ENCODE data around the gene PLXNA4. TPM values are rescaled to one million over a fixed set of nuclear protein-coding genes. Genes with fewer than 3 reads are reported as not detected.

The PLXNA4 gene
- total RNA-seq, 1 experiment from 2014 or later = 0.11 TPM

GRCh38 chr7:132592231-132592920, 16.1 kb upstream of the PLXNA4 start:
- no peak for TF ChIP-seq EZH2 (IDR thresholded peaks at IDR 0.05; ENCODE audit: borderline replicate concordance, low read depth, low read length, poor library complexity, severe bottlenecking)
- TF ChIP-seq, protein P1, sequence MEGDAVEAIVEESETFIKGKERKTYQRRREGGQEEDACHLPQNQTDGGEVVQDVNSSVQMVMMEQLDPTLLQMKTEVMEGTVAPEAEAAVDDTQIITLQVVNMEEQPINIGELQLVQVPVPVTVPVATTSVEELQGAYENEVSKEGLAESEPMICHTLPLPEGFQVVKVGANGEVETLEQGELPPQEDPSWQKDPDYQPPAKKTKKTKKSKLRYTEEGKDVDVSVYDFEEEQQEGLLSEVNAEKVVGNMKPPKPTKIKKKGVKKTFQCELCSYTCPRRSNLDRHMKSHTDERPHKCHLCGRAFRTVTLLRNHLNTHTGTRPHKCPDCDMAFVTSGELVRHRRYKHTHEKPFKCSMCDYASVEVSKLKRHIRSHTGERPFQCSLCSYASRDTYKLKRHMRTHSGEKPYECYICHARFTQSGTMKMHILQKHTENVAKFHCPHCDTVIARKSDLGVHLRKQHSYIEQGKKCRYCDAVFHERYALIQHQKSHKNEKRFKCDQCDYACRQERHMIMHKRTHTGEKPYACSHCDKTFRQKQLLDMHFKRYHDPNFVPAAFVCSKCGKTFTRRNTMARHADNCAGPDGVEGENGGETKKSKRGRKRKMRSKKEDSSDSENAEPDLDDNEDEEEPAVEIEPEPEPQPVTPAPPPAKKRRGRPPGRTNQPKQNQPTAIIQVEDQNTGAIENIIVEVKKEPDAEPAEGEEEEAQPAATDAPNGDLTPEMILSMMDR (conservative IDR thresholded peaks at IDR 0.05; ENCODE audit: low read depth, low read length) = no peak
- CTCF ChIA-PET = no interaction called here
- BruUV-seq (replicated peaks) = no TSS peak
- no peak for DNase-seq (ENCODE audit: low spot score)
- no peak overlapping the region for H3K4me3 ChIP-seq (ENCODE audit: low read depth, low read length, poor library complexity, severe bottlenecking)
- H3K27me3 ChIP-seq (replicated peaks; ENCODE audit: insufficient read depth, low read depth, low read length, poor library complexity) = peaks cover 37% of the 10 kb centered on the region
- POLR2A ChIA-PET (ENCODE audit: low non-redundant PET) = no interaction called here
- H3K4me1 ChIP-seq (ENCODE audit: insufficient read depth, low read length, poor library complexity, severe bottlenecking) = no peaks in the 10 kb centered on the region
- H3K36me3 ChIP-seq (ENCODE audit: insufficient read depth, low read length, poor library complexity, severe bottlenecking) = no peaks in the 10 kb centered on the region
- H3K27ac ChIP-seq (ENCODE audit: low read depth, low read length, poor library complexity, severe bottlenecking) = no peak overlapping the region
- H3K9me3 ChIP-seq (ENCODE audit: low read depth, low read length, poor library complexity, severe bottlenecking) = no peaks in the 10 kb centered on the region
- intact Hi-C loops (cut with micrococcal nuclease; ENCODE audit: unreplicated experiment) = no loop called here

GRCh38 chr7:132590162-132590561, 13.9 kb upstream of the PLXNA4 start:
- no peaks in the 10 kb centered on the region for H3K9me3 ChIP-seq (ENCODE audit: low read depth, low read length, poor library complexity, severe bottlenecking)
- H3K4me3 ChIP-seq (ENCODE audit: low read depth, low read length, poor library complexity, severe bottlenecking) = no peak overlapping the region
- no peak overlapping the region for H3K27ac ChIP-seq (ENCODE audit: low read depth, low read length, poor library complexity, severe bottlenecking)
- H3K27me3 ChIP-seq (replicated peaks; ENCODE audit: insufficient read depth, low read depth, low read length, poor library complexity) = peaks cover 39% of the 10 kb centered on the region
- POLR2A ChIA-PET (ENCODE audit: low non-redundant PET) = no interaction called here
- TF ChIP-seq, protein P1 (conservative IDR thresholded peaks at IDR 0.05; ENCODE audit: low read depth, low read length) = no peak
- TF ChIP-seq EZH2 (IDR thresholded peaks at IDR 0.05; ENCODE audit: borderline replicate concordance, low read depth, low read length, poor library complexity, severe bottlenecking) = no peak
- H3K4me1 ChIP-seq (ENCODE audit: insufficient read depth, low read length, poor library complexity, severe bottlenecking) = no peaks in the 10 kb centered on the region
- CTCF ChIA-PET = no interaction called here
- no peak for DNase-seq (ENCODE audit: low spot score)
- H3K36me3 ChIP-seq (ENCODE audit: insufficient read depth, low read length, poor library complexity, severe bottlenecking) = no peaks in the 10 kb centered on the region
- no TSS peak for BruUV-seq (replicated peaks)
- intact Hi-C loops (cut with micrococcal nuclease; ENCODE audit: unreplicated experiment) = no loop called here

- H3K36me3 ChIP-seq (ENCODE audit: insufficient read depth, low read length, poor library complexity, severe bottlenecking) = no peaks in the 10 kb centered on the region
- no peaks in the 10 kb centered on the region for H3K9me3 ChIP-seq (ENCODE audit: low read depth, low read length, poor library complexity, severe bottlenecking)
- no peak overlapping the region for H3K4me3 ChIP-seq (ENCODE audit: low read depth, low read length, poor library complexity, severe bottlenecking)
- CTCF ChIA-PET = no interaction called here
- no peak overlapping the region for H3K27ac ChIP-seq (ENCODE audit: low read depth, low read length, poor library complexity, severe bottlenecking)
- no TSS peak for BruUV-seq (replicated peaks)
- intact Hi-C loops (cut with micrococcal nuclease; ENCODE audit: unreplicated experiment) = no loop called here
- POLR2A ChIA-PET (ENCODE audit: low non-redundant PET) = no interaction called here
- TF ChIP-seq EZH2 (IDR thresholded peaks at IDR 0.05; ENCODE audit: borderline replicate concordance, low read depth, low read length, poor library complexity, severe bottlenecking) = no peak
- TF ChIP-seq, protein P1 (conservative IDR thresholded peaks at IDR 0.05; ENCODE audit: low read depth, low read length) = no peak
- no peaks in the 10 kb centered on the region for H3K4me1 ChIP-seq (ENCODE audit: insufficient read depth, low read length, poor library complexity, severe bottlenecking)
- peaks cover 35% of the 10 kb centered on the region for H3K27me3 ChIP-seq (replicated peaks; ENCODE audit: insufficient read depth, low read depth, low read length, poor library complexity)
- no peak for DNase-seq (ENCODE audit: low spot score)
These were observed 12.3 kb upstream of the PLXNA4 start for GRCh38 chr7:132588596-132588995.

Measured in A673 (cell line).